ENCODE measurements around the gene GRK7. TPM values are rescaled to one million over a fixed set of nuclear protein-coding genes. Genes with fewer than 3 reads are reported as not detected.

GRK7 gene
- total and polyA plus RNA-seq, 2 of the 13 experiments (the other 11 are each of a cell fraction or from before 2014, with no cell fraction given) = not detected

DNA sequence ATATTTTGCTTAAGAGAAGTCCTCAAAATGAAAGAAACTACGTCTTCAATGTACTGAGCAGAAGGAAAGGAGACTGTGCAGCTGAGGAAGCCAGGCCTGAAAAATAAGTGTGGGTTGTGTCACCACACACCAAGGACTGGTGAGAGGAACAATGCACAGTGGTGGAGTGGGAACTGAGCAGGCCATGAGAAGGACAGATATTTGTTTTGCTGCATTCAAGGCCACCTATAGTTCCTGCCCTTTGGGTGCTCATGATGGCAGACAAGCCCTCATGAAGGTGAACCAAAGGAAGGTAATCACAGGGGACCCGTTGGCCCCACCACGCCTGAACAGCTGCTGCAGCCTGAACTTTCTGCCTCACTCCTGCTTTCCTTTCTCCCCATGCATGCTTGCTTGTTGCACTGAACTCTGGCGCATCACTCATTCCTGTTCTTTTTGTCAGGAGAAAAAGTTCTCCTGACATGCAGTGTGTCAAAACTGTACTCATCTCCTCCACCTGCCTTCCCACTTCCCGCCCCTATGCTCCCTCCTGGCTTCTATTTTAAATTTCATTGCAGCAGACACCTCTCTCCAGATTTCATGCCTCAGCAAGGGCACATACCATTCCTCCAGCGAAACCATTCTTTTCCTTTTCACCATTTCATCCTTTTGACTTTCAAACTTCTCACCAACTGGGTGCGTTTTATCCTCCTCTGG lies 27.3 kb upstream of the GRK7 start (continued):
- TF ChIP-seq FOXK2 (IDR thresholded peaks at IDR 0.05) (no peak), RARG (CRISPR knock-in tag; IDR thresholded peaks at IDR 0.05; ENCODE audit: low read depth) (no peak), ZNF367 (CRISPR knock-in tag; IDR thresholded peaks at IDR 0.05; ENCODE audit: borderline replicate concordance) (no peak), PCBP1 (IDR thresholded peaks at IDR 0.05; ENCODE audit: borderline replicate concordance, low read depth, low read length) (no peak), TRAFD1 (CRISPR knock-in tag; IDR thresholded peaks at IDR 0.05; ENCODE audit: borderline replicate concordance) (no peak), ZNF232 (CRISPR knock-in tag; IDR thresholded peaks at IDR 0.05; ENCODE audit: borderline replicate concordance) (no peak), TEAD3 (CRISPR knock-in tag; optimal IDR thresholded peaks at IDR 0.05; ENCODE audit: borderline replicate concordance) (peak; percentile 32), ZNF761 (CRISPR knock-in tag; conservative IDR thresholded peaks at IDR 0.05) (no peak), SRSF4 (IDR thresholded peaks at IDR 0.05; ENCODE audit: low read depth, low read length, poor library complexity, severe bottlenecking) (no peak), SMARCC2 (IDR thresholded peaks at IDR 0.05) (no peak), CEBPZ (IDR thresholded peaks at IDR 0.05; ENCODE audit: low read length) (no peak), CCAR2 (optimal IDR thresholded peaks at IDR 0.05; ENCODE audit: low read depth, low read length) (no peak), ZNF292 (CRISPR knock-in tag; IDR thresholded peaks at IDR 0.05; ENCODE audit: borderline replicate concordance, low read depth) (peak; percentile 48; the same call in 1 of the 2 replicates), U2AF2 (IDR thresholded peaks at IDR 0.05; ENCODE audit: low read depth, low read length) (no peak), ETS1 (CRISPR knock-in tag; IDR thresholded peaks at IDR 0.05) (no peak)
- TF ChIP-seq, protein P1, sequence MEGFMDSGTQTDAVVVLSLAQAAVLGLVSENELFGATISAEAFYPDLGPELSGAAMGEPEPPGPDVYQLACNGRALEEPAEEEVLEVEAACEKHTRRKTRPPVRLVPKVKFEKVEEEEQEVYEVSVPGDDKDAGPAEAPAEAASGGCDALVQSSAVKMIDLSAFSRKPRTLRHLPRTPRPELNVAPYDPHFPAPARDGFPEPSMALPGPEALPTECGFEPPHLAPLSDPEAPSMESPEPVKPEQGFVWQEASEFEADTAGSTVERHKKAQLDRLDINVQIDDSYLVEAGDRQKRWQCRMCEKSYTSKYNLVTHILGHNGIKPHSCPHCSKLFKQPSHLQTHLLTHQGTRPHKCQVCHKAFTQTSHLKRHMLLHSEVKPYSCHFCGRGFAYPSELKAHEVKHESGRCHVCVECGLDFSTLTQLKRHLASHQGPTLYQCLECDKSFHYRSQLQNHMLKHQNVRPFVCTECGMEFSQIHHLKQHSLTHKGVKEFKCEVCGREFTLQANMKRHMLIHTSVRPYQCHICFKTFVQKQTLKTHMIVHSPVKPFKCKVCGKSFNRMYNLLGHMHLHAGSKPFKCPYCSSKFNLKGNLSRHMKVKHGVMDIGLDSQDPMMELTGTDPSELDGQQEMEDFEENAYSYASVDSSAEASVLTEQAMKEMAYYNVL (CRISPR knock-in tag; IDR thresholded peaks at IDR 0.05; ENCODE audit: borderline replicate concordance) = no peak
